ENCODE data around the gene DDX20.

DDX20 gene

GRCh38 chr1:111776391-111776790, 20.7 kb downstream of the DDX20 start:
- no peak for DNase-seq (ENCODE audit: low read depth)
- no peak overlapping the region for H3K4me3 ChIP-seq (ENCODE audit: low read depth, low read length)
- no peak for TF ChIP-seq CTCF (IDR thresholded peaks at IDR 0.05; ENCODE audit: insufficient read depth, low read depth, low read length, missing control alignments)

- DNase-seq (ENCODE audit: low read depth): no peak
- TF ChIP-seq CTCF (IDR thresholded peaks at IDR 0.05; ENCODE audit: insufficient read depth, low read depth, low read length, missing control alignments): no peak
- H3K4me3 ChIP-seq (ENCODE audit: low read depth, low read length): no peak overlapping the region
Observed at GRCh38 chr1:111776861-111777260, 21.2 kb downstream of the DDX20 start.

- DNase-seq (ENCODE audit: low read depth): no peak
- TF ChIP-seq CTCF (IDR thresholded peaks at IDR 0.05; ENCODE audit: insufficient read depth, low read depth, low read length, missing control alignments): no peak
Observed at GRCh38 chr1:111777301-111777700, 21.6 kb downstream of the DDX20 start.

GRCh38 chr1:111778066-111778465, 22.4 kb downstream of the DDX20 start:
- no peak overlapping the region for H3K4me3 ChIP-seq (ENCODE audit: low read depth, low read length)
- DNase-seq (ENCODE audit: low read depth): no peak
- no peak for TF ChIP-seq CTCF (IDR thresholded peaks at IDR 0.05; ENCODE audit: insufficient read depth, low read depth, low read length, missing control alignments)

More at GRCh38 chr1:111777301-111777700, 21.6 kb downstream of the DDX20 start:
- H3K4me3 ChIP-seq (ENCODE audit: low read depth, low read length): no peak overlapping the region

DNA sequence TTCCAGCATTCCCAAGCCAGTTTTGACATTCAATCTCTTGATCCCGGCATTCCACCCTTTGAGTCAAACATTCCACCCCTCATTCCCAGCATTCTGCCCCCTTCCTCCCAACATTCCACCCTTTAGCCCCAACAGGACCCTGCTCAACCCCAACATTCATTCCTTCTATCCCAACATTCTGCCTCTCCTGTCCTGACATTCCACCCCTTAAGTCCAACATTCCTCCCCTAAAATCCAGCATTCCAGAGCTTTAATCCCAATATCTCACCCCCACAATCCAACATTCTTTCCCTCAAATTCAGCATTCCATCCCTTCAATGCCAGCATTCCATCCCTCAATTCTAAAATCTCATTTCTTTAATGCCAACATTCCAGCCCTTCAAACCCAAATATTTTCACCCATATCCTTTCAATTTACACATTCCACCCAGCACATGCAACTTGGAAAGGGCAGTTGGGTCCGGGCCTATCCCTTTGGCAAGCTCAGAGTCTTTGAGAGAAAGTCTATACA, 22.9 kb downstream of the DDX20 start:
- DNase-seq (ENCODE audit: low read depth): no peak
- no peak for TF ChIP-seq CTCF (IDR thresholded peaks at IDR 0.05; ENCODE audit: insufficient read depth, low read depth, low read length, missing control alignments)
- H3K4me3 ChIP-seq (ENCODE audit: low read depth, low read length): no peak overlapping the region

GRCh38 chr1:111779546-111779945, 23.8 kb downstream of the DDX20 start:
- no peak for TF ChIP-seq CTCF (IDR thresholded peaks at IDR 0.05; ENCODE audit: insufficient read depth, low read depth, low read length, missing control alignments)
- no peak overlapping the region for H3K4me3 ChIP-seq (ENCODE audit: low read depth, low read length)

GRCh38 chr1:111784273-111784901, 28.7 kb downstream of the DDX20 start:
- no peak for TF ChIP-seq CTCF (IDR thresholded peaks at IDR 0.05; ENCODE audit: insufficient read depth, low read depth, low read length, missing control alignments)
- H3K4me3 ChIP-seq (ENCODE audit: low read depth, low read length): no peak overlapping the region
- DNase-seq (ENCODE audit: low read depth): no peak

More at GRCh38 chr1:111779546-111779945, 23.8 kb downstream of the DDX20 start:
- no peak for DNase-seq (ENCODE audit: low read depth)

Measured in GM12865 (cell line).